H9 (cell line): ENCODE measurements around the gene SYMPK. TPM values are rescaled to one million over a fixed set of nuclear protein-coding genes. Genes with fewer than 3 reads are reported as not detected.
A peak's percentile ranks its signal among the peaks of the same experiment; 100 is the strongest.

Source experiments
- DNase-seq: peaks from one replicate; pipeline ENCODE4 v3.0.0-alpha.2; 2017
- H2AFZ ChIP-seq: one replicate; pipeline ENCODE4 v1.6.1; 2013; ENCODE audit warnings: mild to moderate bottlenecking, low read length, control low read depth, moderate library complexity
- H2AK5ac ChIP-seq: 2 replicates; pipeline ENCODE4 v1.6.1; 2013; ENCODE audit warnings: low read length, control low read depth, mixed read lengths; ENCODE audit not compliant: insufficient read length
- H2BK120ac ChIP-seq: one replicate; pipeline ENCODE4 v1.6.1; 2013; ENCODE audit warnings: low read depth, mild to moderate bottlenecking, low read length, control low read depth, inconsistent platforms; ENCODE audit not compliant: poor library complexity, severe bottlenecking
- H2BK12ac ChIP-seq: 2 replicates; pipeline ENCODE4 v1.6.1; 2013; ENCODE audit warnings: low read length, control low read depth, mixed read lengths, low read depth; ENCODE audit not compliant: insufficient read length
- H2BK15ac ChIP-seq: 2 replicates; pipeline ENCODE4 v1.6.1; 2013; ENCODE audit warnings: low read depth, low read length, control low read depth
- H2BK20ac ChIP-seq: one replicate; pipeline ENCODE4 v1.6.1; 2013; ENCODE audit warnings: low read depth, mild to moderate bottlenecking, low read length, control low read depth, inconsistent platforms; ENCODE audit not compliant: poor library complexity, severe bottlenecking
- H2BK5ac ChIP-seq: 2 replicates; pipeline ENCODE4 v1.6.1; 2013; ENCODE audit warnings: low read length, control low read depth, mixed read lengths; ENCODE audit not compliant: insufficient read length
- H3K14ac ChIP-seq: 2 replicates; pipeline ENCODE4 v1.6.1; 2013; ENCODE audit warnings: low read length, control low read depth; ENCODE audit not compliant: insufficient read depth
- H3K18ac ChIP-seq: 2 replicates; pipeline ENCODE4 v1.6.1; 2013; ENCODE audit warnings: low read depth, mild to moderate bottlenecking, mixed read lengths, low read length, control low read depth; ENCODE audit not compliant: insufficient read length
- H3K23ac ChIP-seq: 2 replicates; pipeline ENCODE4 v1.6.1; 2013; ENCODE audit warnings: low read length, control low read depth, mixed read lengths, low read depth; ENCODE audit not compliant: insufficient read length
- H3K23me2 ChIP-seq: 2 replicates; pipeline ENCODE4 v1.6.1; 2013; ENCODE audit warnings: low read depth, mild to moderate bottlenecking, mixed read lengths, low read length, control low read depth; ENCODE audit not compliant: insufficient read length, poor library complexity, severe bottlenecking
- H3K27ac ChIP-seq: 2 replicates; pipeline ENCODE4 v1.5.1; 2013; ENCODE audit warnings: low read length, control low read depth, mixed read lengths, low read depth; ENCODE audit not compliant: insufficient read length
- H3K27me3 ChIP-seq: 2 replicates; pipeline ENCODE4 v1.6.1; 2013; ENCODE audit warnings: low read length, control low read depth, inconsistent platforms; ENCODE audit not compliant: insufficient read depth
- H3K4ac ChIP-seq: 2 replicates; pipeline ENCODE4 v1.6.1; 2013; ENCODE audit warnings: low read depth, mild to moderate bottlenecking, control low read depth, inconsistent platforms, low read length, moderate library complexity
- H3K4me1 ChIP-seq: 2 replicates; pipeline ENCODE4 v1.6.1; 2013; ENCODE audit warnings: low read length, control low read depth, inconsistent platforms; ENCODE audit not compliant: insufficient read depth
- H3K4me2 ChIP-seq: 2 replicates; pipeline ENCODE4 v1.6.1; 2013; ENCODE audit warnings: low read length, control low read depth, mixed read lengths; ENCODE audit not compliant: insufficient read length, insufficient read depth
- H3K56ac ChIP-seq: 2 replicates; pipeline ENCODE4 v1.6.1; 2013; ENCODE audit warnings: low read depth, mild to moderate bottlenecking, mixed read lengths, low read length, control low read depth; ENCODE audit not compliant: insufficient read length
- H3K79me1 ChIP-seq: 2 replicates; pipeline ENCODE4 v1.6.1; 2013; ENCODE audit warnings: low read depth, mild to moderate bottlenecking, moderate library complexity, low read length, control low read depth, inconsistent platforms; ENCODE audit not compliant: insufficient read depth, poor library complexity, severe bottlenecking
- H3K79me2 ChIP-seq: 2 replicates; pipeline ENCODE4 v1.6.1; 2013; ENCODE audit warnings: low read length, control low read depth, inconsistent platforms; ENCODE audit not compliant: insufficient read depth
- H3K9ac ChIP-seq: 2 replicates; pipeline ENCODE4 v1.6.1; 2013; ENCODE audit warnings: low read length, control low read depth, mixed read lengths; ENCODE audit not compliant: insufficient read length; ENCODE audit errors: extremely low read depth
- H3K9me3 ChIP-seq: one replicate; pipeline ENCODE4 v1.6.1; 2013; ENCODE audit warnings: low read depth, low read length, inconsistent platforms; ENCODE audit not compliant: control insufficient read depth
- H3T11ph ChIP-seq: one replicate; pipeline ENCODE4 v1.6.1; 2013; ENCODE audit warnings: mild to moderate bottlenecking, low read length, control low read depth, inconsistent platforms
- H4K20me1 ChIP-seq: one replicate; pipeline ENCODE4 v1.6.1; 2013; ENCODE audit not compliant: control insufficient read depth, insufficient read length, insufficient read depth
- H4K5ac ChIP-seq: 2 replicates; pipeline ENCODE4 v1.6.1; 2013; ENCODE audit warnings: low read depth, mild to moderate bottlenecking, mixed read lengths, low read length, control low read depth; ENCODE audit not compliant: insufficient read length
- H4K8ac ChIP-seq: replicated peaks from 2 replicates; pipeline ENCODE4 v1.6.1; 2013; ENCODE audit warnings: low read length, control low read depth, mixed read lengths, low read depth; ENCODE audit not compliant: insufficient read length
- H4K91ac ChIP-seq: 2 replicates; pipeline ENCODE4 v1.6.1; 2013; ENCODE audit warnings: low read depth, mild to moderate bottlenecking, moderate library complexity, mixed read lengths, low read length, control low read depth; ENCODE audit not compliant: insufficient read length
- H3K27ac Mint-ChIP-seq, 3 experiments: 2 replicates in 2 of 3; 3 replicates in 1 of 3; pipeline ENCODE4 v1.8.0; 2020 to 2021; ENCODE audit warnings: mixed read lengths in 3 of 3, mild to moderate bottlenecking in 1 of 3, moderate library complexity in 1 of 3
- H3K27me3 Mint-ChIP-seq: 2 replicates; pipeline ENCODE4 v1.8.0; 2021; ENCODE audit warnings: low read depth, mild to moderate bottlenecking, moderate library complexity, mixed read lengths
- H3K36me3 Mint-ChIP-seq, 3 experiments: 2 replicates in 2 of 3; 3 replicates in 1 of 3; pipeline ENCODE4 v1.8.0; 2020 to 2021; ENCODE audit warnings: low read depth in 3 of 3, mixed read lengths in 3 of 3; ENCODE audit not compliant: insufficient read depth in 1 of 3
- H3K4me1 Mint-ChIP-seq, 2 experiments: 2 replicates each; pipeline ENCODE4 v1.8.0; 2020; ENCODE audit warnings: mixed read lengths in 2 of 2
- H3K4me3 Mint-ChIP-seq, 2 experiments: 2 replicates in 1 of 2; 3 replicates in 1 of 2; pipeline ENCODE4 v1.8.0; 2020 to 2021; ENCODE audit warnings: mild to moderate bottlenecking in 2 of 2, mixed read lengths in 2 of 2, moderate library complexity in 1 of 2
- H3K9me3 Mint-ChIP-seq, 2 experiments: 2 replicates in 1 of 2; 3 replicates in 1 of 2; pipeline ENCODE4 v1.8.0; 2020; ENCODE audit warnings: mild to moderate bottlenecking in 2 of 2, mixed read lengths in 2 of 2, moderate library complexity in 1 of 2
- WGBS: extraction: QIAGEN DNeasy Blood & Tissue Kit; methylation state at CpG from one replicate; pipeline ENCODE4 v1.1.7; 2013; ENCODE audit warnings: missing lambda C conversion rate, low lambda C conversion rate, mixed read lengths; ENCODE audit not compliant: insufficient read length; ENCODE audit errors: extremely low coverage; 5-methylcytosine and 5-hydroxymethylcytosine counted together
- total RNA-seq: library from RNA; stranded (reverse); gene quantifications from 2 replicates; pipeline ENCODE4 v1.2.1, GENCODE V29; 2021
- TF ChIP-seq, protein P1 (sequence below): fragments of 200-600 bp; sonication (generic); conservative IDR thresholded peaks from 3 replicates; pipeline ENCODE4 v1.8.0; 2021; ENCODE audit warnings: antibody characterized with exemption, mild to moderate bottlenecking

SYMPK gene
- total RNA-seq, 1 experiment from 2014 or later = 104 TPM

DNA sequence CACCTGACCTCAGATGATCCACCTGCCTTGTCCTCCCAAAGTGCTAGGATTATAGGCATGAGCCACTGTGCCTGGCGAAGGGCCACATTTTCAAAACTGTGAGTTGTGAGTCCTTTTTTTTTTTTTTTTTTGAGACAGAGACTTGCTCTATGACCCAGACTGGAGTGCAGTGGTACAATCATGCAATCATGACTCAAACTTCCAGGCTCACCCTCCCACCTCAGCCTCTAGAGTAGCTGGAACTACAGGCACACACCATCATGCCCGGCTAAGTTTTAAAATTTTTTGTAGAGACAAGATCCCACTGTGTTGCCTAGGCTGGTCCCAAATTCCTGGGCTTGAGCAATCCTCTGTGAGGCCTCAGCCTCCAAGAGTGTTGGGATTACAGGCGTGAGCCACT lies 43.3 kb upstream of the SYMPK start:
- no peak overlapping the region for H3T11ph ChIP-seq
- H3K23ac ChIP-seq = no peak overlapping the region
- H3K4me1 ChIP-seq = no peaks in the 10 kb centered on the region
- H2BK120ac ChIP-seq = no peak overlapping the region
- no peaks in the 10 kb centered on the region for H3K79me1 ChIP-seq
- H2BK5ac ChIP-seq = no peak overlapping the region
- no peak overlapping the region for H3K27ac ChIP-seq
- peaks cover 7% of the 10 kb centered on the region; the same call in 1 of the 2 replicates for H3K27me3 Mint-ChIP-seq
- peaks cover 14% of the 10 kb centered on the region for H3K23me2 ChIP-seq
- no peak overlapping the region for H3K4me3 Mint-ChIP-seq
- no peak overlapping the region for H3K56ac ChIP-seq
- H3K36me3 Mint-ChIP-seq = no peaks in the 10 kb centered on the region
- H3K9me3 Mint-ChIP-seq = no peaks in the 10 kb centered on the region
- H4K91ac ChIP-seq = no peak overlapping the region
- H2BK20ac ChIP-seq = no peak overlapping the region
- no peak overlapping the region for H2AK5ac ChIP-seq
- no peak overlapping the region for H4K8ac ChIP-seq
- TF ChIP-seq, protein P1, sequence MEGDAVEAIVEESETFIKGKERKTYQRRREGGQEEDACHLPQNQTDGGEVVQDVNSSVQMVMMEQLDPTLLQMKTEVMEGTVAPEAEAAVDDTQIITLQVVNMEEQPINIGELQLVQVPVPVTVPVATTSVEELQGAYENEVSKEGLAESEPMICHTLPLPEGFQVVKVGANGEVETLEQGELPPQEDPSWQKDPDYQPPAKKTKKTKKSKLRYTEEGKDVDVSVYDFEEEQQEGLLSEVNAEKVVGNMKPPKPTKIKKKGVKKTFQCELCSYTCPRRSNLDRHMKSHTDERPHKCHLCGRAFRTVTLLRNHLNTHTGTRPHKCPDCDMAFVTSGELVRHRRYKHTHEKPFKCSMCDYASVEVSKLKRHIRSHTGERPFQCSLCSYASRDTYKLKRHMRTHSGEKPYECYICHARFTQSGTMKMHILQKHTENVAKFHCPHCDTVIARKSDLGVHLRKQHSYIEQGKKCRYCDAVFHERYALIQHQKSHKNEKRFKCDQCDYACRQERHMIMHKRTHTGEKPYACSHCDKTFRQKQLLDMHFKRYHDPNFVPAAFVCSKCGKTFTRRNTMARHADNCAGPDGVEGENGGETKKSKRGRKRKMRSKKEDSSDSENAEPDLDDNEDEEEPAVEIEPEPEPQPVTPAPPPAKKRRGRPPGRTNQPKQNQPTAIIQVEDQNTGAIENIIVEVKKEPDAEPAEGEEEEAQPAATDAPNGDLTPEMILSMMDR = no peak
- H4K5ac ChIP-seq = no peak overlapping the region
- H3K79me2 ChIP-seq = no peaks in the 10 kb centered on the region
- no peak overlapping the region for H3K18ac ChIP-seq
- H2BK12ac ChIP-seq = no peak overlapping the region
- no peaks in the 10 kb centered on the region for H3K9me3 ChIP-seq
- no peaks in the 10 kb centered on the region for H3K27me3 ChIP-seq
- no peak overlapping the region for H3K4ac ChIP-seq
- no peak for DNase-seq
- no peak overlapping the region for H3K4me2 ChIP-seq
- no peak overlapping the region for H3K9ac ChIP-seq
- no peak overlapping the region for H3K14ac ChIP-seq
- no peak overlapping the region for H2BK15ac ChIP-seq
- no peak overlapping the region for H2AFZ ChIP-seq
- H3K4me1 Mint-ChIP-seq = peaks cover 3 to 6% of the 10 kb centered on the region in 2 experiments; a peak in 3 of 4 replicates
- H3K27ac Mint-ChIP-seq = peak overlapping the region in 1 of 3 experiments; percentile 41; a peak in 1 of 7 replicates
- WGBS = no CpG with 5 or more reads among the region's 3 CpGs
- H4K20me1 ChIP-seq = no peaks in the 10 kb centered on the region
